Lower leg skin (tissue), 3 donors: Measurements from ENCODE around the gene MYO1H.

Experiments
- POLR2A ChIP-seq, 2 donors: fragments of 450-650 bp; IDR thresholded peaks; one replicate each; pipeline ENCODE4 v1.6.1; 2016 to 2017; ENCODE audit warnings: antibody characterized with exemption in 2 of 2, mild to moderate bottlenecking in 1 of 2, moderate library complexity in 1 of 2
- TF ChIP-seq, protein P1 (sequence below), 3 donors: fragments of 450-650 bp; IDR thresholded peaks; one replicate each; pipeline ENCODE4 v1.5.1; 2016; ENCODE audit warnings: antibody characterized with exemption in 3 of 3, mild to moderate bottlenecking in 3 of 3, moderate library complexity in 2 of 3

DNA sequence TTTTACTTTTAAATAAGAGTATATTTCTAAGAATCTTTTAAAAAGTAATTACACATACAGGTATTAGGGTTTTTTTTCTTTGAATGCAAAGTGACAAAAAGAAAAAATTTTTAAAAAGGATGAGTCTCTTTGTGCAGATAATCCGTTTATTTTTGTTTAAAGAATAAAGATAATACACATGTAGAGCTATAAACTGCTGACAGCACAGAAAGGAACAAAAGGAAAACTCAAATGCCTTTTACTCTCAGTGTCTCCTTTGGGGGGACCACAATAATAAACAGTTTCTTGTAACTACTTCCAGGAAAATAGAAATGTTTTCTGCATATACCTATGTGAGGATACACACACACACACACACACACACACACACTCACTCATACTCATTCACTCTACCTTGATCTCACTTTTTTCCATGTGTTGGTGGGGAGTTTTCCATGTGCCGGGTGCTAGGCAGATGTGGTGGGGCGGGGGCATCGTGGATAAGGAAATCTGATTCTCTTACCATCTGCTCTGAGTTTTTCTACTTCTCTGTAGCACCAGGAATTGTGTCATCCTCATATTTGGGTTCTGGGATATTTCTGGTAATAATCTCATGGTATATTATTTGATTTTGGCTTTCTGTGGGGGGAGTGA lies 71.3 kb downstream of the MYO1H start:
- TF ChIP-seq, protein P1, sequence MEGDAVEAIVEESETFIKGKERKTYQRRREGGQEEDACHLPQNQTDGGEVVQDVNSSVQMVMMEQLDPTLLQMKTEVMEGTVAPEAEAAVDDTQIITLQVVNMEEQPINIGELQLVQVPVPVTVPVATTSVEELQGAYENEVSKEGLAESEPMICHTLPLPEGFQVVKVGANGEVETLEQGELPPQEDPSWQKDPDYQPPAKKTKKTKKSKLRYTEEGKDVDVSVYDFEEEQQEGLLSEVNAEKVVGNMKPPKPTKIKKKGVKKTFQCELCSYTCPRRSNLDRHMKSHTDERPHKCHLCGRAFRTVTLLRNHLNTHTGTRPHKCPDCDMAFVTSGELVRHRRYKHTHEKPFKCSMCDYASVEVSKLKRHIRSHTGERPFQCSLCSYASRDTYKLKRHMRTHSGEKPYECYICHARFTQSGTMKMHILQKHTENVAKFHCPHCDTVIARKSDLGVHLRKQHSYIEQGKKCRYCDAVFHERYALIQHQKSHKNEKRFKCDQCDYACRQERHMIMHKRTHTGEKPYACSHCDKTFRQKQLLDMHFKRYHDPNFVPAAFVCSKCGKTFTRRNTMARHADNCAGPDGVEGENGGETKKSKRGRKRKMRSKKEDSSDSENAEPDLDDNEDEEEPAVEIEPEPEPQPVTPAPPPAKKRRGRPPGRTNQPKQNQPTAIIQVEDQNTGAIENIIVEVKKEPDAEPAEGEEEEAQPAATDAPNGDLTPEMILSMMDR (IDR thresholded peaks at IDR 0.05), result no peak
- TF ChIP-seq POLR2A (IDR thresholded peaks at IDR 0.05), result no peak
